ENCODE data around the gene SYNC.
"Not testable (repeated sequence)": the region's sequence is repeated elsewhere in the genome, so short reads cannot be mapped to it uniquely, and the experiment has no call there.

The SYNC gene

DNA sequence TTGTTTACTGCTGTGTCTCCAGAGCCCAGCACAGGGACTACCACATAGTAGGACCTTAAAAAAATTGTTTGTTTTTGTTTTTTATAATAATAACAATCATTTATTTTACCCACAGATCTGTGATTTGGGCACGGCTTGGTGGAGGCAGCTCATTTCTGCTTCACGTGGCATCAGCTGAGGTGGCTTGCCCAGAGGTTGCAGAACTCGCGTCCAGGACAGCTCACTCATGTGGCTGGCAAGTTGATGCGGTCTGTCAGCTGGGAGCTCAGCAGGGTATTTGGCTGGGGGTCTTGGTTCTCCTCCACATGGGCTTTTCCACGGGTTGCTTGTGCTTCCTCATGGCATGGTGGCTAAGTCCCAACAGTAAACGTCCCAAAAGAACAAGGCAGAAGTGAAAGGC lies 2.9 kb upstream of the SYNC start:
- Histone ChIP-seq H3K4me1 (ENCODE audit: control extremely low read depth in 1 of 4, control insufficient read depth in 4 of 4, insufficient read depth in 4 of 4, low read length in 3 of 4) (peaks cover 0 to 26% (median 21%) of the 10 kb centered on the region in 4 experiments), H3K27ac (ENCODE audit: insufficient read depth in 1 of 2, low read depth in 1 of 2, low read length in 2 of 2, poor library complexity in 1 of 2, severe bottlenecking in 2 of 2) (no peak overlapping the region), H3K27me3 (replicated peaks in 2 of 5; ENCODE audit: control insufficient read depth in 4 of 5, insufficient read depth in 5 of 5, low read length in 4 of 5) (peaks cover 0 to 14% (median 4%) of the 10 kb centered on the region in 5 experiments), H3K4me3 (ENCODE audit: control insufficient read depth in 1 of 7, extremely low read depth in 1 of 7, insufficient read depth in 4 of 7, low read depth in 2 of 7, low read length in 6 of 7) (no peak overlapping the region), H3K36me3 (ENCODE audit: control insufficient read depth in 4 of 4, insufficient read depth in 4 of 4, low read length in 3 of 4) (no peaks in the 10 kb centered on the region), H3K9me3 (ENCODE audit: control extremely low read depth in 1 of 5, control insufficient read depth in 4 of 5, insufficient read depth in 2 of 5, low read depth in 1 of 5, low read length in 4 of 5) (no peaks in the 10 kb centered on the region)
- POLR2A ChIA-PET: no interaction called here
- DNase-seq: no peak
- WGBS (ENCODE audit: insufficient coverage): 93% methylated on average over 6 of the region's 7 CpGs
- CTCF ChIA-PET: interaction anchor here (0.7 to 5.4 kb wide), 8 partner anchors 11 to 67 kb away, joined by 3 to 44 read pairs (median 4); no protein-coding TSS in a partner anchor

DNA sequence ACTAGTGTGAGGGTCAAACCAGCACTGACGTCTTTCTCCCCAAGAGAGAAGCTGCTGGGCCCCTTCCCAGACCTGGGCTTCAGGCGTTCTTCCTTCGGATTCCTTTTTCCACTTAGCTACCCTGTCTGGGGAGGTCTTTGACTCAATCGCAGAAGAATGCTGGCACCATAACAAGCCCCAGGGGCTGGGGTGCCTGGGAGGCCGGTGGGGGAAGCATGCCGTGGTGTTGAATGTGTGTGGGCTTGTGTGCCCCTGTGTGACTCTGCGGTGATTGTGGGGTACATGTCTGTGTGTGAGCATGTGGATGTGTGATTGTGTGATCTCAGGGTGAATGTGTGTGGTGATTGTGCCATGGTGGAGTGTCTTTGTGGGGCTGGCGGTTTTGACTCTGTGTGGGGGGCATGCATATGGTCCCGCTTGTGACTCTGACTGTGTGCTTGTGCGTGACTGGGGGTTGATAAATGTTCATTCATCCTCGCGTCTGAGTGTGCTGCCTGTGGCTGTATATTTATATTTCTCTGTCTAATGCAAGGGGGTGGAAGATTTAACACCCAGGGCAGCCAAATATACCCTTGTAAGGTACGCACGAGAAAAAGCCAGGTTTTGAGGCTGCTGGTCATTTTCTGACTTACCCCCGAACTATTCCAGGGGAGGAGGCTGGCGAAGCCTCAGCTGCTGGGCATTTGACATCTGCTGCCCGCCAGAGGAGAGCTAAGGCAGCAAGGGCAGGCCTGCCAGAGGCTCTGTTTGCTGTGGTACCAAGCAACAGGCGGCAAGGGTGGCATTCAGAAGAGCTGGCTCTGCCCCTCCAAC lies 1.1 kb upstream of the SYNC start:
- CTCF ChIA-PET: interaction anchor here (1.6 to 5.4 kb wide), 2 partner anchors 9 to 69 kb away, joined by 5 to 44 read pairs; no protein-coding TSS in a partner anchor
- H3K4me1 ChIP-seq (ENCODE audit: control extremely low read depth in 1 of 4, control insufficient read depth in 4 of 4, insufficient read depth in 4 of 4, low read length in 3 of 4): peaks cover 0 to 26% (median 21%) of the 10 kb centered on the region in 4 experiments
- peak overlapping the region in 6 of 7 experiments; percentile 58 to 81 (median 64) for H3K4me3 ChIP-seq (ENCODE audit: control insufficient read depth in 1 of 7, extremely low read depth in 1 of 7, insufficient read depth in 4 of 7, low read depth in 2 of 7, low read length in 6 of 7)
- H3K9me3 ChIP-seq (ENCODE audit: control extremely low read depth in 1 of 5, control insufficient read depth in 4 of 5, insufficient read depth in 2 of 5, low read depth in 1 of 5, low read length in 4 of 5): no peaks in the 10 kb centered on the region
- H3K27ac ChIP-seq (ENCODE audit: insufficient read depth in 1 of 2, low read depth in 1 of 2, low read length in 2 of 2, poor library complexity in 1 of 2, severe bottlenecking in 2 of 2): no peak overlapping the region
- peaks cover 0 to 14% (median 4%) of the 10 kb centered on the region in 5 experiments for H3K27me3 ChIP-seq (replicated peaks in 2 of 5; ENCODE audit: control insufficient read depth in 4 of 5, insufficient read depth in 5 of 5, low read length in 4 of 5)
- peak in 1 of 3 donors; percentile 26 for DNase-seq
- WGBS (ENCODE audit: insufficient coverage): 83% methylated on average over 10 of the region's 18 CpGs
- H3K36me3 ChIP-seq (ENCODE audit: control insufficient read depth in 4 of 4, insufficient read depth in 4 of 4, low read length in 3 of 4): no peaks in the 10 kb centered on the region
- POLR2A ChIA-PET: no interaction called here

GRCh38 chr1:32701951-32702598 lies 495 bp downstream of the SYNC start:
- ChIA-PET CTCF (interaction anchor here (1.0 to 1.4 kb wide), 3 partner anchors 10 to 71 kb away, joined by 3 to 5 read pairs (median 3); no protein-coding TSS in a partner anchor), POLR2A (no interaction called here)
- DNase-seq: peak in 2 of 3 donors; percentile 13 to 26
- Histone ChIP-seq H3K4me3 (ENCODE audit: control insufficient read depth in 1 of 7, extremely low read depth in 1 of 7, insufficient read depth in 4 of 7, low read depth in 2 of 7, low read length in 6 of 7) (peak overlapping the region in 6 of 7 experiments; percentile 25 to 81 (median 64)), H3K27ac (ENCODE audit: insufficient read depth in 1 of 2, low read depth in 1 of 2, low read length in 2 of 2, poor library complexity in 1 of 2, severe bottlenecking in 2 of 2) (no peak overlapping the region), H3K4me1 (ENCODE audit: control extremely low read depth in 1 of 4, control insufficient read depth in 4 of 4, insufficient read depth in 4 of 4, low read length in 3 of 4) (peaks cover 0 to 26% (median 21%) of the 10 kb centered on the region in 4 experiments), H3K27me3 (replicated peaks in 2 of 5; ENCODE audit: control insufficient read depth in 4 of 5, insufficient read depth in 5 of 5, low read length in 4 of 5) (peaks cover 0 to 14% (median 4%) of the 10 kb centered on the region in 5 experiments), H3K9me3 (ENCODE audit: control extremely low read depth in 1 of 5, control insufficient read depth in 4 of 5, insufficient read depth in 2 of 5, low read depth in 1 of 5, low read length in 4 of 5) (no peaks in the 10 kb centered on the region), H3K36me3 (ENCODE audit: control insufficient read depth in 4 of 4, insufficient read depth in 4 of 4, low read length in 3 of 4) (no peaks in the 10 kb centered on the region)
- WGBS (ENCODE audit: insufficient coverage): 11% methylated on average over 22 of the region's 27 CpGs

DNA sequence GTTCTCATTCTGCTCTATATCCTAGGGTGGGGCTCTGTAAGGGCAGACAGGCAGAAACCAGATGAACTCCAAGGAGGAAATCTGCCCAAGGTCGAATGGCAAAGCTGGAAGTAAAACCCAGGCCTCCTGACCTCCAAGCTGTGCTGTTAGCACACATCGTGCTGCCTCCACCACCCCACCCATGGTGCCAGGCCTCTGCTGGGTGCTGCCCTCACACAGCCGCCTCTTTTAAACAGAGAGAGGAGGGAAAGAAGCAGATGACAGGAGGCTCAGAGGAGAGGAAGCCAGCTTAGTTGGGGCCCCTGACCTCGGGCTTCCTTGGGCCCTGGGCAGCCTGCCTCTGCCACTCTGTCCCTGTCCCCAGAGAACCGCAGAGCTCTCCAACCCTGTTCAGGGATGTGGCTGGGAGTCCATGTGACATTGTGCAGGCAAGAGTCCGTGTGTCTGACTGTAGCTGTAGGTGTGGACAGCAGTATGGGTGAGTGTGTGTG lies 1.1 kb downstream of the SYNC start:
- ChIA-PET POLR2A (interaction anchor here (0.6 kb wide), 1 partner anchor 24 kb away, joined by 3 read pairs; no protein-coding TSS in a partner anchor), CTCF (interaction anchor here (1.0 kb wide), 2 partner anchors 10 to 71 kb away, joined by 3 to 5 read pairs; no protein-coding TSS in a partner anchor)
- H3K27me3 ChIP-seq (replicated peaks in 2 of 5; ENCODE audit: control insufficient read depth in 4 of 5, insufficient read depth in 5 of 5, low read length in 4 of 5): peaks cover 0 to 14% (median 4%) of the 10 kb centered on the region in 5 experiments
- no peak overlapping the region for H3K4me3 ChIP-seq (ENCODE audit: control insufficient read depth in 1 of 7, extremely low read depth in 1 of 7, insufficient read depth in 4 of 7, low read depth in 2 of 7, low read length in 6 of 7)
- peaks cover 0 to 26% (median 21%) of the 10 kb centered on the region in 4 experiments for H3K4me1 ChIP-seq (ENCODE audit: control extremely low read depth in 1 of 4, control insufficient read depth in 4 of 4, insufficient read depth in 4 of 4, low read length in 3 of 4)
- no peak overlapping the region for H3K27ac ChIP-seq (ENCODE audit: insufficient read depth in 1 of 2, low read depth in 1 of 2, low read length in 2 of 2, poor library complexity in 1 of 2, severe bottlenecking in 2 of 2)
- no peaks in the 10 kb centered on the region for H3K36me3 ChIP-seq (ENCODE audit: control insufficient read depth in 4 of 4, insufficient read depth in 4 of 4, low read length in 3 of 4)
- no peaks in the 10 kb centered on the region for H3K9me3 ChIP-seq (ENCODE audit: control extremely low read depth in 1 of 5, control insufficient read depth in 4 of 5, insufficient read depth in 2 of 5, low read depth in 1 of 5, low read length in 4 of 5)
- no peak for DNase-seq
- WGBS (ENCODE audit: insufficient coverage): 17% methylated on average over 1 of the region's 6 CpGs

DNA sequence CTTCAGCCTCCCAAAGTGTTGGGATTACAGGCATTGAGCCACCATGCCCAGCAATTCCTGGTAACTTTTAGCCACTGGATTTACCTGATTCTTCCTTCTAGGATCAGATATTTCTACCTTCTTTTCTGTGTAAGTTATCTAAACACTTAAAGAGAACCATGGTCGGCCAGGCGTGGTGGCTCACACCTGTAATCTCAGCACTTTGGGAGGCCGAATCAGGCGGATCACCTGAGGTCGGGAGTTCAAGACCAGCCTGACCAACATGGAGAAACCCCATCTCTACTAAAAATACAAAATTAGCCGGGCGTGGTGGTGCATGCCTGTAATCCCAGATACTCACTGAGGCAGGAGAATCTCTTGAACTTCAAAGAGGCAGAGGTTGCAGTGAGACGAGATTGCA lies 5.6 kb downstream of the SYNC start:
- not testable (repeated sequence) for DNase-seq; H3K4me3 ChIP-seq (ENCODE audit: control insufficient read depth in 1 of 7, extremely low read depth in 1 of 7, insufficient read depth in 4 of 7, low read depth in 2 of 7, low read length in 6 of 7); H3K9me3 ChIP-seq (ENCODE audit: control extremely low read depth in 1 of 5, control insufficient read depth in 4 of 5, insufficient read depth in 2 of 5, low read depth in 1 of 5, low read length in 4 of 5); H3K27me3 ChIP-seq (replicated peaks in 2 of 5; ENCODE audit: control insufficient read depth in 4 of 5, insufficient read depth in 5 of 5, low read length in 4 of 5); H3K36me3 ChIP-seq (ENCODE audit: control insufficient read depth in 4 of 4, insufficient read depth in 4 of 4, low read length in 3 of 4); H3K27ac ChIP-seq (ENCODE audit: insufficient read depth in 1 of 2, low read depth in 1 of 2, low read length in 2 of 2, poor library complexity in 1 of 2, severe bottlenecking in 2 of 2)
- ChIA-PET CTCF (interaction anchor here (1.2 to 2.0 kb wide), 2 partner anchors 18 to 75 kb away, joined by 4 to 6 read pairs; no protein-coding TSS in a partner anchor), POLR2A (interaction anchor here (0.6 kb wide), 1 partner anchor 25 kb away, joined by 3 read pairs; no protein-coding TSS in a partner anchor)
- H3K4me1 ChIP-seq (ENCODE audit: control extremely low read depth in 1 of 4, control insufficient read depth in 4 of 4, insufficient read depth in 4 of 4, low read length in 3 of 4): peaks cover 0 to 20% (median 14%) of the 10 kb centered on the region in 4 experiments
- WGBS (ENCODE audit: insufficient coverage): 100% methylated on average over 3 of the region's 8 CpGs

- H3K27me3 ChIP-seq (replicated peaks in 2 of 5; ENCODE audit: control insufficient read depth in 4 of 5, insufficient read depth in 5 of 5, low read length in 4 of 5): no peaks in the 10 kb centered on the region
- H3K9me3 ChIP-seq (ENCODE audit: control extremely low read depth in 1 of 5, control insufficient read depth in 4 of 5, insufficient read depth in 2 of 5, low read depth in 1 of 5, low read length in 4 of 5): no peaks in the 10 kb centered on the region
- peaks cover 0 to 12% (median 8%) of the 10 kb centered on the region in 4 experiments for H3K4me1 ChIP-seq (ENCODE audit: control extremely low read depth in 1 of 4, control insufficient read depth in 4 of 4, insufficient read depth in 4 of 4, low read length in 3 of 4)
- WGBS (ENCODE audit: insufficient coverage): 97% methylated on average over 5 of the region's 9 CpGs
- ChIA-PET CTCF (no interaction called here), POLR2A (interaction anchor here (0.6 kb wide), 1 partner anchor 24 kb away, joined by 3 read pairs; no protein-coding TSS in a partner anchor)
- no peaks in the 10 kb centered on the region for H3K36me3 ChIP-seq (ENCODE audit: control insufficient read depth in 4 of 4, insufficient read depth in 4 of 4, low read length in 3 of 4)
- no peak for DNase-seq
- no peak overlapping the region for H3K4me3 ChIP-seq (ENCODE audit: control insufficient read depth in 1 of 7, extremely low read depth in 1 of 7, insufficient read depth in 4 of 7, low read depth in 2 of 7, low read length in 6 of 7)
- H3K27ac ChIP-seq (ENCODE audit: insufficient read depth in 1 of 2, low read depth in 1 of 2, low read length in 2 of 2, poor library complexity in 1 of 2, severe bottlenecking in 2 of 2): no peak overlapping the region
Measured at GRCh38 chr1:32696041-32696440, 6.5 kb downstream of the SYNC start.

All from common myeloid progenitor, CD34-positive (primary cell).